NOMO-1 treated with dmso at 0.1 percent for 144 hours (cell line): ENCODE results near the gene PLCL2.

Source experiments
- DNase-seq: peaks from one replicate; lab custom pipeline; 2025; ENCODE audit not compliant: unreplicated experiment; lab: John Stamatoyannopoulos, UW

Gene PLCL2

GRCh38 chr3:16913264-16913580, 28.5 kb downstream of the PLCL2 start:
- no peak for DNase-seq

GRCh38 chr3:16916840-16917239, 32.1 kb downstream of the PLCL2 start:
- no peak for DNase-seq

- DNase-seq = no peak
These were observed 32.6 kb downstream of the PLCL2 start for GRCh38 chr3:16917256-16917935.

GRCh38 chr3:16917980-16918682, 33.4 kb downstream of the PLCL2 start:
- DNase-seq = no peak

DNA sequence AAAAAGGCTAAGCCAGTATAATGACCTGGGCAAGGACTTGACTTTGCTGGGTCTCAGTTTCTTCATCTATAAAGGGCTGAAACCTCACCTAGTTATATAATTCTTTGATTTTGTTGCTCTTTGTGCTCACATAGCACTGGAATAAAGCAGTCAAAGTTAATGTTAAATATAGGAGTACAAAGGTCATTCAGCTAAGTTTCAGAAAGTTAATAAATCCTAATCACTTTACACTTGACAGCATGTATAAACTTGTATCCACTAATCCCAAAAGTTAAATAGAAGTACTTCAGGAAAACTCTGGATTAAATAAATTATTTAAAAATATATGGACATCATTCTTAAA, 33.9 kb downstream of the PLCL2 start:
- DNase-seq = no peak

- no peak for DNase-seq
These were observed 38.4 kb downstream of the PLCL2 start for GRCh38 chr3:16923112-16923511.

GRCh38 chr3:16927485-16927884, 42.7 kb downstream of the PLCL2 start:
- DNase-seq = no peak

DNA sequence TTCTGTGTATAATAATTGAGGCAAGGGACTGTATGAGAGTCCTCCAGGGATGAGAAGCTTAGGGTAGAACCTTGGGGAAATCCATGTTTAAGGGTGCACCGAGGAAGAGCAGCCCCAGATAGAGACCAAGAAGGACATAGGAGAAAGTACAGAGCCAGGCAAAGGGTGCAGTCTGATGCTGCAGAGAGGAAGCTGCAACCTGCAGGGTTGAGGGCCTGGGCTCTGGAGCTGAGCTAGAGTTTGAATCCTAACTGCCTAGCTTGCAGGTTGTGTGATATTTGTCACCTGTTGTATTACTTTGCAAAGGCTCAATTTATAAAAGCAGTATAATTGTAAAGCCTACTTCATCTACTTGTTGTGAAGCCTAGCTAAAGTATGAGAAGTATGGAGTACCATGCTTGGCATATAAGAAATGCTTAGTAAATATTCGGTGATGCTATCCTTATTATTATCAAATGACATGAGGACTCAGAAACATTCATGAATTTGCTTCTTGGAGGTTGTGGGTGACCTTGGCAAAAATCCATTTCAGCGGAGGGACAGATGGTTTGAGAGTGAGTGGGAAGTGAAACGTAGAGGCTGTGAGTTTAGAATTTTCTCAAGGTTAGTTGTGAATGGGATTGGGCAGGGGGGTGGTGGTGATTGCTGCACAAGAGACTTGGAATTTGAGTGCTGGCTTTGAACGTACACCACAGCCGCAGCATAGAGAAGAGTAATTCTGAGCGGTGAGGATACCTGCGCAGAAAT, 43.8 kb downstream of the PLCL2 start:
- peak; percentile 5 for DNase-seq

DNA sequence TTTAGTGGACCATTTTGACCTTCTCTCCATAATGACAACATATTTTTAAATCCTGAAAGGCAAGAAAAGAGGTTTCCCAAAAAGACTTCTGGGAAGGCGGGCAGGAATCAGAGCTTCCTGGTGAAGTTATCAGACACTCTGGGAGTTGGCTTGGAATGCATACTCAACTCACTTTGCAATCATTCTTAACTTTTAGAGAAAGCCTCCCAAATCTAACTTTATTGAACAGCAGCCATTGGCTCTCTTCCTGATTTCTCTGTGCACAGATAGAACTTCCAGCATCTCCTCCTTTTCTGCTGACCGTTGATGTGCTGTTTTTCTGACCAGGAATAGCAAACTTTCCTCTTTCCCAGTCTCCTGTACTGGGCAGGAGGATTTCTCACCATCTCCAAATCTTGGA, 44.6 kb downstream of the PLCL2 start:
- no peak for DNase-seq

DNA sequence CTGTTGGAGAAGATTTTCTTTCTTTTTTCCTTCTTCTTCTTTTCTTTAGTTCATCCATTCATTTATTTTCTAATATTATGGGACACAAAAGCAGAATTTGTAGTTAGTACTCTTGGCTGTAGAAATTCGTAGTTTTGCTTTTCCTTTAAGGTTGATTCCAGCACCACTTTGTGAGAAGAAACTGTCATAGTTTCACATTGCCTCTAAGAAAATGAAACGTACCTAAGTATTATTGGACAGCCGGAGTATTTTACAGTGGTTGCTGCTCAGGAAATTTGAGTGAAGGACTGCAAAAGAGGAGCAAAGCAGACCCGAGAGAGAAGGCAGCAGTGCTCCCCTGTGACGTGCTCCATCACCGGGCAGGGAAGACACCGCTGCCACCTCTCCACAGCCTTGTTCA, 48.1 kb downstream of the PLCL2 start:
- DNase-seq = no peak

DNA sequence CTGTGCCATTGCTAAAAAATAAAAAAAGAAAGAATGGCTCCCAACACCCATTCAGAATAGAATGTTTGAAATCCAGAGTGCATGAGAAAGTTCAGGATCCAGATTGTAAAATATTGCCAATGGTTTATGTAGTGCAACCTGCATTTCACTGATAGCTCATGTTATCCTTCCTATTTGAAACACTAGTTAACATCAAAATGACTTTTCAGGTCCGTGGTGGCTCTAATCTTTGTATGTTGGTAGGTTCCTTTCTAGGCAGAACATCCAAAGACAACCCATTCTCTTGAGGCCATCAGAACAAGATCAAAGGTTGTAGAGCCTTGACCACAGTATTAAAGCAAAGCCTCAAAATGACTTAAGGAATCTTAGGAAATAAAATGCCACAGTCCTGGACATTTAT, 51.0 kb downstream of the PLCL2 start:
- DNase-seq = no peak

GRCh38 chr3:16936233-16936632, 51.5 kb downstream of the PLCL2 start:
- DNase-seq = no peak

GRCh38 chr3:16936676-16937230, 52.0 kb downstream of the PLCL2 start:
- DNase-seq = no peak

- DNase-seq = no peak
These were observed 52.6 kb downstream of the PLCL2 start for GRCh38 chr3:16937326-16937845.

GRCh38 chr3:16940769-16941700, 56.3 kb downstream of the PLCL2 start:
- DNase-seq = no peak

DNA sequence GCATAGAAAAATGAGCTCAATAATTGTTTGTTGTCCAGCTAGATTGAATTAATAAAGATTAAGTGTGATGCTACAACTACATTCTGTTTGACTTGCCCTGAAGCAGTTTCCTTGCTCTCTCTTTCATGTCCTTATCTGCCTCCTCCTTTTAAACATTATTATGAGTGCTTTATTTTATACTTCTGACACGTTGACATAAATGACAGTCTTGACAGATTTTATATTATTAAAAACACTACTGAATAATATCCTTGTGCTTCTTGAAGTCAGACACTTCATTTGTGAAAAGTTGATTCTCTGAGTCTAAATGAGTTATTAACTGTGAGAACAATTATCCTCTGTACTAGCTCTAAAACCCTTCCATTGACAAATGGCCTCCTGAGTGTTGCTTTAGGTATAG, 58.2 kb downstream of the PLCL2 start:
- DNase-seq = no peak

DNA sequence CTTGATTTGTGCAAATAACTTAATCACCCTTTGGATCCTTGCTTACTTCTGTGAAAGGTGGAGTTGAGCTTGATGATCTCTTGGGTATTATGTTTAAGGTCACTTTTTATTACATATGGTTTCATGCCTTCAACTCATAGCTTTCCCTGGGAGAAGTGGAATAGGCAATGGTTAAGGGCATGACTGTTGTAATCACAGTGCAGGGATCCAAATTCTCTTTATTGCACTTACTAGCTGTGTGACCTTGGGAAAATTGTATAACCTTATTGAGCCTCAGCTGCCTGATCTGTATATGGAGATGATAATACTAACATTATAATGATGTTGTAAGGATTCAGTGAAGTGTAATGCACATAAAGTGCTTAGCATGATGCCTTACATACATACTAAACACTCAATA, 59.1 kb downstream of the PLCL2 start:
- DNase-seq = no peak

GRCh38 chr3:16944356-16944755, 59.6 kb downstream of the PLCL2 start:
- DNase-seq = no peak

- DNase-seq = no peak
These were observed 60.6 kb downstream of the PLCL2 start for GRCh38 chr3:16945330-16945729.

GRCh38 chr3:16950282-16950681, 65.5 kb downstream of the PLCL2 start:
- DNase-seq = no peak

GRCh38 chr3:16950845-16951244, 66.1 kb downstream of the PLCL2 start:
- no peak for DNase-seq
